SH-SY5Y (cell line): Measurements from ENCODE around the gene PCYT1A.

Source experiments
- GATA2 ChIP-seq: IDR thresholded peaks from 2 replicates; pipeline ENCODE4 v1.6.1; 2011; ENCODE audit warnings: mild to moderate bottlenecking, low read depth, low read length
- GATA3 ChIP-seq: IDR thresholded peaks from 2 replicates; pipeline ENCODE4 v1.6.1; 2011; ENCODE audit warnings: low read depth, mild to moderate bottlenecking, low read length, moderate library complexity

PCYT1A gene

GRCh38 chr3:196298521-196298920 lies 11.0 kb upstream of the PCYT1A start:
- TF ChIP-seq GATA2 (no peak), GATA3 (no peak)

GRCh38 chr3:196292286-196292923 lies 4.9 kb upstream of the PCYT1A start:
- TF ChIP-seq GATA3 = no peak
- no peak for TF ChIP-seq GATA2

- TF ChIP-seq GATA3 (no peak), GATA2 (no peak)
Observed at GRCh38 chr3:196288141-196288460, 575 bp upstream of the PCYT1A start.

GRCh38 chr3:196287090-196287439 lies 461 bp downstream of the PCYT1A start:
- no peak for TF ChIP-seq GATA2
- TF ChIP-seq GATA3 = no peak

DNA sequence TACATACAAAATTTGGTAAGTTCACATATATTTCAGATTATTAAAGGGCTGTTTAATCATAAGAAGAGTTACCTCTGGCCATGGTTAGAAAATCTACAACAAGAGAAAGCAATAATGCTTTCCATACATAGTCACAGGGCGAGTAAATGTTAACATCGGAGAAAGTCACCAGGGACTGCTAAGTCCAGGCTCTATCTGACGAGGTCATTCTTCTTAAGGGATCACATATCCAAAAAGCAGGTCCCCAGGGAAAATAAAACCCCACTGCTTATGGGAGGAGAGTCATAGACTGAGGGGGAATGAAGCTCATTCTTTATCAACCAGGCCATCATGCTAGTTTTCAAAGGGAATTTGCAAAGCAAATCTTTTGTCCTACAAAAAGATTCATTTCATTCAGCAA lies 3.1 kb downstream of the PCYT1A start:
- no peak for TF ChIP-seq GATA2
- TF ChIP-seq GATA3 = no peak

DNA sequence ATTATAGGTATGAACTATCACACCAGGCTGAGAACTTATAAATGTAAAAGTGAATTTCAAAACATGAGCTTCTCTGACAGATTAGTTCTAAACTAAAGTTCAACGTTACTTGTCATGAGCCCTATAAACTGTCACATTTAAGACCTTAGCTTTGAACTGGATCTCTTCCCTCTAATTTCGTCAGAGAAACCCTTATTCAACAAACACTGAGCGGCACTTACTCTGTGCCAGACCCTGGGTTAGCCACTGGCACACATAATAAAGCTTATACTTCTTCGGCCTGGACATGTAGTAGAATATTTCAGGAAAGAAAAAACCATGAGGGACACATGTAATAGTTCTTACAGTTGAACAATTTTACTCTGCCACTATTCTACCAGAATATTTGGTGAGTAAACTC lies 5.6 kb downstream of the PCYT1A start:
- TF ChIP-seq GATA3 (no peak), GATA2 (no peak)

DNA sequence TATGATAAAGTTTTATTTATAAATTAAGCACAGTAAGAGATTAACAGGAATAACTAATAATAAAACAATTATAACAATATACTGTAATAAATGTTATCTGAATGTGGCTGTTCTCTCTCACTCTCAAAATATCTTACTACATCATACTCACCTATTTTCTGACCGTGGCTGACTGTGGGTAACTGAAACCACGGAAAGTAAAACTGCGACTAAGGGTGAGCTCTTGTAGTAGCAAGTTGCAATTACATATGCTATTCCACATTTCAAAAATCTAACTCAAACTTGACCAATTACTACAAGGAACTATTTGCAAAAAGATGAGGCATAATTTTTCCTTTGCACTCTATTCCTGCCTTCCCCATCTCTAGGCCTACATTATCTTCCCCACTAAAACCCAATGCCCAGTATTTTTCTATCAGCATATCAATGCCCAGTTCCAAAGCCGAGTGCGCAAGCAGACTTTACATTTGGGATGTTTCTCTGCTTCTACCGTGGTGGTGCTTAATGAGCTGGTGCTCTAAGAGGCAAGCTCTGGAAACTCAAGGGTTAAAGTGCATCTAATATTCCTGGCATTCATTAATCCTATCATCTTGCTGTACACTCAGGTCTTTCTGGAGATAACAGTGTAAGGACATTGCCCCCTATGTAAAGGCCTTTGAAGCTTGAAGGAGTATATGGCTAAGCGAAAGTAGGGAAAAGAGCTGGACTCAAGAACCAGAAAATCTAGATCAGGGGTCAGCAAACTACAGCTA lies 6.7 kb downstream of the PCYT1A start:
- no peak for TF ChIP-seq GATA2
- TF ChIP-seq GATA3 = no peak

DNA sequence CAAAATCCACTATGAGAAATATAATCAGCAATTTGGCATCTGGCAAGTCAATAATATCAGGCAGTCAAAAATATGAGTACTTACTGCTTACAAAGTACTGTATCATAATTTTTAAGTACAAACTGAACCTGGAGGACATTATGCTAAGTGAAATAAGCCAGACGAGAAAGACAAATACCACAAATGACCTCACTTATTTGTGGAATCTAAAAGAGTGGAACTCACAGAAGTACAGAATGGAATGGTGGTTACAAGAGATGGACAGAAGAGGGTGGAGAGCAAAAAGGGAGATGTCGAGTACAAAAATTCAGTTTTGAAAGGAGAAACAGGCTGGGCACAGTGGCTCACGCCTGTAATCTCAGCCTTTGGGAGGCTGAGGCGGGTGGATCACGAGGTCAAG lies 12.4 kb downstream of the PCYT1A start:
- no peak for TF ChIP-seq GATA3
- TF ChIP-seq GATA2 = no peak

- TF ChIP-seq GATA2 (no peak), GATA3 (no peak)
Observed at GRCh38 chr3:196274585-196274984, 12.9 kb downstream of the PCYT1A start.

GRCh38 chr3:196273655-196274054 lies 13.9 kb downstream of the PCYT1A start:
- TF ChIP-seq GATA3 (no peak), GATA2 (no peak)

GRCh38 chr3:196272826-196273225 lies 14.7 kb downstream of the PCYT1A start:
- TF ChIP-seq GATA2 (no peak), GATA3 (no peak)

DNA sequence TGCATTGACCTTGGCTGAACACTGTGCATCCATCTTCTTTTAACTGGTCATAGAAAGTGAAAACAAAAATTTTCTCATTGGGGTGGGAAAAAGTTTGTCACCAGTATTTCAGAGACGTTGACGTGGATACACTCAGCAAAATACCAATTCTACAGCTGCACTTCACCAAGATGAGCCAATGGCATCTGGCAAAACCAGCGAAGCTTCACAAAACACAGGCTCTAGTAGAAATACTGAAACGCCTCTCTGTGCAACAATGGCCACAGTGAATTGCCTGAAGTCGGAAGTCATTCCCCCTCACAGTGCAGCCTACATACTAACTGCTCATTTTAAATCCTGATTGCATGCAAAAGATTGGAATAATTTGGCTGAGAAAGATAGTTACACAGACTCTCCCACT lies 17.0 kb downstream of the PCYT1A start:
- TF ChIP-seq GATA3 = no peak
- no peak for TF ChIP-seq GATA2

DNA sequence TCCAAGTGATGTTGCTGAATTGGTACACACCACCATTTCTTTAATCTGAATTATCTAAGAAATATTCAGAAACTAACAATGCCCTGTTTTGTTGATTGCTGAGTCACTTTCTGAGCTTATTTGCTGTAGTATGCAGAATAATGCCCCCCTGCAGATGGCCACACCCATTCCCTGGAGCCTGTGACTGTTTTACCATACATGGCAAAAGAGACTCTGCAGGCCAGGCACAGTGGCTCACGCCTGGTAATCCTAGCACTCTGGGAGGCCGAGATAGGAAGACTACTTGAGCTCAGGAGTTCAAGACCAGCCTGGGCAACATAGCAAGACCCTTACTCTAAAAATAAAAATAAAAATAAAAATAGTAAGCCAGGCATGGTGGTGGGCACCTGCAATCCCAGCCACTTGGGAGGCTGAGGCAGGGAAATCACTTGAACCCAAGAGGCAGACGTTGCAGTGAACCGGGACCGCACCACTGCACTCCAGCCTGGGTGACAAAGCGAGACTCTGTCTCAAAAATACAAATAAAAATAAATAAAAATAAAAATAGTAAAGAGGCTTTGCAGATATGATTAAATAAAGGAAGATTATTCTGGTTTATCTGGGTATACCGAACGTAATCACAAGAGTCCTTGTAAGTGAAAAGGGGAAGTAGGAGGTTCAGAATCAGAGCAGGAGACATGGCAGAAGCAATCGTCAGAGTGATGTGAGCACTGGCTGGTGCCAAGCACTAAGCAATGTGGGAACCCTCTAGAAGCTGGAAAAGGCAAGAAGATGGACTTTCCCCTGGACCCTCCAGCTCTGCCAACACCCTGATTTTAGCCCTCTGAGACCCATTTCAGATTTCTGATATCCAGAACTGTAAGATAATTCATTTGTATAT lies 19.0 kb downstream of the PCYT1A start:
- TF ChIP-seq GATA2 = no peak
- no peak for TF ChIP-seq GATA3

DNA sequence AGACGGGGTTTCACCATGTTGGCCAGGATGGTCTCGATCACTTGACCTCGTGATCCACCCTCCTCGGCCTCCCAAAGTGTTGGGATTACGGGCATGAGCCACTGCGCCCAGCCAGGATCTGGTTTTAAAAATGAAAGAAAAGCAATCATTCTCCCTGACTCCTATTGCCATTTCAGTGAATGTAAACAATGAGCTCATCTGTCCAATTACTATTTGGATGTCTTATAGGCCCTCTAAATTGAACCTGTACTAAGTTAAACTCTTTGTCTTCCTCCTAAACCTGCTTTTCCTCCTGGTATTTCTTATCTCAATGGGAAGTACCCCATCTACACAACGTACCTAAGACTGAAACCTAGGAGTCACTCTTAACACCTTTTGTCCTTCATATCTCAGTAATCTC lies 23.7 kb downstream of the PCYT1A start:
- TF ChIP-seq GATA3 (no peak), GATA2 (no peak)

- TF ChIP-seq GATA3 (no peak), GATA2 (no peak)
Observed at GRCh38 chr3:196260784-196261183, 26.7 kb downstream of the PCYT1A start.

- TF ChIP-seq GATA3 (no peak), GATA2 (no peak)
Observed at GRCh38 chr3:196255776-196256175, 31.8 kb downstream of the PCYT1A start.
